IPS-20b (cell line): ENCODE data around the gene KLK1.
A peak's percentile ranks its signal among the peaks of the same experiment; 100 is the strongest.
"Not testable (repeated sequence)": the region's sequence is repeated elsewhere in the genome, so short reads cannot be mapped to it uniquely, and the experiment has no call there.

ENCODE experiments used
- H3K27ac ChIP-seq: one replicate; pipeline ENCODE4 v1.5.1; 2013; ENCODE audit warnings: low read length
- H3K27me3 ChIP-seq: 2 replicates; pipeline ENCODE4 v1.6.1; 2013; ENCODE audit warnings: mild to moderate bottlenecking, low read length, inconsistent platforms; ENCODE audit not compliant: insufficient read depth
- H3K36me3 ChIP-seq: 2 replicates; pipeline ENCODE4 v1.6.1; 2013; ENCODE audit warnings: low read depth, mild to moderate bottlenecking, inconsistent platforms, low read length, moderate library complexity; ENCODE audit not compliant: insufficient read depth
- H3K4me1 ChIP-seq: 2 replicates; pipeline ENCODE4 v1.6.1; 2013; ENCODE audit warnings: mild to moderate bottlenecking, control low read depth, inconsistent platforms, low read length, moderate library complexity; ENCODE audit not compliant: insufficient read depth
- H3K4me3 ChIP-seq: 2 replicates; pipeline ENCODE4 v1.5.1; 2013; ENCODE audit warnings: mild to moderate bottlenecking, low read length, inconsistent platforms
- H3K9ac ChIP-seq: 2 replicates; pipeline ENCODE4 v1.6.1; 2013; ENCODE audit warnings: low read depth, mild to moderate bottlenecking, inconsistent platforms, low read length, moderate library complexity
- H3K9me3 ChIP-seq: 2 replicates; pipeline ENCODE4 v1.6.1; 2013; ENCODE audit warnings: mild to moderate bottlenecking, low read depth, low read length, inconsistent platforms; ENCODE audit not compliant: insufficient read depth

KLK1 gene

GRCh38 chr19:50780753-50781435 lies 42.7 kb downstream of the KLK1 start:
- peaks cover 47% of the 10 kb centered on the region for H3K27me3 ChIP-seq
- H3K4me3 ChIP-seq, result no peak overlapping the region
- H3K27ac ChIP-seq, result no peak overlapping the region
- H3K9ac ChIP-seq, result no peak overlapping the region
- peaks cover 22% of the 10 kb centered on the region for H3K9me3 ChIP-seq
- H3K36me3 ChIP-seq, result no peaks in the 10 kb centered on the region
- no peaks in the 10 kb centered on the region; the same call in 1 of the 2 replicates for H3K4me1 ChIP-seq

DNA sequence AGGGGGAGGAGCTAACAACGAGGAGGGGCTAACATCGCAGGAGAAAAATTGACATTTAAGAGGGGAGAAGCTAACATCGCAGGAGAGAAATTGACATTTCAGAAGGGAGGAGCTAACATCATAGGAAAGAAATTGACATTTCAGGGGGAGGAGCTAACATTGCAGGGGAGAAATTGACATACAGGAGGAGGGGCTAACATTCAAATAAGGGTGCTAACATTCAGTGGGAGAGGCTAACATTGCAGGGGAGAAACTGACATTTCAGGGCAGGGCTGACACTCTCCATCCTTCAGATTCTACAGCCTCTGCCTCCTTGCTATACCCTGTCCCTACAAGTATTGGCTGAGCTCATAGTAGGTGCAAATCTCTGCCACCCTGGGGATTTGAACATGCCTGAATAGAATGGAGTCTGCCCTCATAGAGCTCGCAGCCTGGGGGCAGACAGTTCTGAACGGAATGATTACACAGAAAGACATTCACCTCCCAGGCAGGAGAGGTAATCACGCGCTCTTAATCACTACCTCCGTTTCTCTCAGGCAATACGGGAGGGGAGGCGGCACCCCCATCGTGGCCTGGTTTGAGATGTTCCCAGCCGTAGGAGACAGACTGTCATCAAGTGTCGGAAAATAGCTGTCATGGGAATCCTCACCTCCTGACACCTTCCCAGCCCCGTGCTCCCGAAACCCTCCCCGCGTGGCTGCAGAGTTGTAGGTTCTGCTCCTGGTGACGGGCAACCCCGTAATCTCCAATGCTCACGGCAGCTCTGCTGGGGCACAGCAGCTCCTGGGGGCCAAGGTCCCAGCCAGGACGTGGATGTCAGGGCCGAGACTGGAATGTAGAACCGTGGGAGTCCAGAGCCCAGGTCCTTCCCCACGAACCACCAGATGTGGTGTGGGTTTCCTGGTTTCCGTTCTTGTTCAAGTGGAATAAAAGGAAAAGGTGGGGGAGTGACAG lies 43.8 kb downstream of the KLK1 start:
- Histone ChIP-seq H3K4me1 (no peaks in the 10 kb centered on the region; the same call in 1 of the 2 replicates), H3K36me3 (no peaks in the 10 kb centered on the region), H3K27ac (no peak overlapping the region), H3K4me3 (no peak overlapping the region), H3K27me3 (peaks cover 53% of the 10 kb centered on the region), H3K9ac (no peak overlapping the region), H3K9me3 (peaks cover 25% of the 10 kb centered on the region)

DNA sequence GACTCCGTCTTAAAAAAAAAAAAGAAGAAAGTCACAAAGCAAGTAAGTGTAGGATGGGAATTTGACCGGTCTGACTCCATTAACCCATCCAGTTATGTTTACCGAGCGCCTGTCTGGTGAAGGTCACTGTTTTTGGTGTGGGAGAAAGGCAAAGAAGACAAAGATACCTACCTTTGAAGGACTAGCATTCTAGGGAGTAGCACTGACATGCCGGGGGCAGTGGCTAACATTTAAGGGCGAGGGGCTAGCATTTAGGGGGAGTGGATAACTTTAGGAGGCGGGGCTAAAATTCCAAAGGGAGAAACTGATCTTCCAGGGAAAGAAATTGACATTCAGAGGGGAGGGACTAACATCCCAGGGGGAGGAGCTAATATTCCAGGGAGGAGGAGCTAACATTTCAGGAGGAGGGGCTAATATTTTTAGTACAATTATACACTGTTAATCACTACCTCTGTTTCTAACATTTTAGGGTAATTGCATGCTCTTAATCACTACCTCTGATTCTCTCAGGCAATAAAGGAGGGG lies 44.6 kb downstream of the KLK1 start:
- Histone ChIP-seq H3K36me3 (no peaks in the 10 kb centered on the region), H3K4me3 (no peak overlapping the region), H3K4me1 (no peaks in the 10 kb centered on the region; the same call in 1 of the 2 replicates), H3K9me3 (peaks cover 26% of the 10 kb centered on the region; the same call in 1 of the 2 replicates), H3K27ac (no peak overlapping the region), H3K27me3 (peaks cover 53% of the 10 kb centered on the region), H3K9ac (no peak overlapping the region)

GRCh38 chr19:50777830-50778303 lies 45.7 kb downstream of the KLK1 start:
- Histone ChIP-seq H3K27ac (no peak overlapping the region), H3K9me3 (peaks cover 31% of the 10 kb centered on the region; the same call in 1 of the 2 replicates), H3K27me3 (peaks cover 53% of the 10 kb centered on the region), H3K4me1 (no peaks in the 10 kb centered on the region; the same call in 1 of the 2 replicates), H3K36me3 (no peaks in the 10 kb centered on the region), H3K9ac (no peak overlapping the region), H3K4me3 (peak overlapping the region; percentile 1; the same call in 1 of the 2 replicates)

- H3K4me3 ChIP-seq, result no peak overlapping the region
- H3K9ac ChIP-seq, result no peak overlapping the region
- H3K9me3 ChIP-seq, result peaks cover 35% of the 10 kb centered on the region; the same call in 1 of the 2 replicates
- H3K36me3 ChIP-seq, result no peaks in the 10 kb centered on the region
- peaks cover 53% of the 10 kb centered on the region for H3K27me3 ChIP-seq
- no peaks in the 10 kb centered on the region; the same call in 1 of the 2 replicates for H3K4me1 ChIP-seq
- H3K27ac ChIP-seq, result no peak overlapping the region
Observed at GRCh38 chr19:50777261-50777660, 46.3 kb downstream of the KLK1 start.

DNA sequence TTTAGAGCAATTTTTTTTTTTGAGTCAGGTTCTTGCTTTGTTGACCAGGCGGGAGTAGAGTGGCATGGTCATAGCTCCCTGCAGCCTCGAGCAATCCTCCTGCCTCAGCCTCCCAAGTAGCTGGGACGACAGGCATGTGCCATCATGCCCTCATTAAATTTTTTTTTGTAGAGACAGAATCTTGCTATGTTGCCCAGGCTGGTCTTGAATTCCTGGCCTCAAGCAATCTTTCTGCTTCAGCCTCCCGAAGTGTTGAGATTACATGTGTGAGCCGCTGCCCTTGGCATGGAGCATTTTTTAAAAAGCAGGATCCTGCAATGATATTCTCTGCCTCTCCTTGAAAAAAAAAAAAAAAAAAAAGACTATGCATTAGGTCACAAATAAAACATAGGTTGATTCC lies 47.5 kb downstream of the KLK1 start:
- Histone ChIP-seq H3K9me3 (peaks cover 36% of the 10 kb centered on the region; the same call in 1 of the 2 replicates), H3K4me1 (no peaks in the 10 kb centered on the region; the same call in 1 of the 2 replicates), H3K27me3 (peaks cover 52% of the 10 kb centered on the region), H3K4me3 (no peak overlapping the region), H3K36me3 (no peaks in the 10 kb centered on the region), H3K9ac (no peak overlapping the region), H3K27ac (no peak overlapping the region)

DNA sequence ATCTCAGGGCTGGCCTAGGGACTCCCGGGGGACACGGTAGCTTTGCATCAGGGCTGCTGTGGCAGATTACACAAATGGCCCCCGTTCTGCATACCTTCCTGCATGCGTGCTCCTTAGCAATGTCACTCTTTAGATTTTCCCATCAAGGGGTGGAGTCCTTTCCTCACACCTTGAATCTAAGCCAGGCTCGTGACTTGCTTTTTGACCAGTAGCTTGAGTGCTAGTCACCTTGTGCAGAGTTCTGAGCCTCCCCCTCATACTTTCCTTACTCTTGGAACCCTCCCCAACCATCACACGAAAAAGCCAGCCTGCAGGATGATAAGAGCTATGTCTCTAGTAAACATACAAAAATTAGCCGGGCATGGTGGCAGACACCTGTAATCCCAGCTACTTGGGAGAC lies 50.1 kb downstream of the KLK1 start:
- peaks cover 25% of the 10 kb centered on the region for H3K27me3 ChIP-seq
- not testable (repeated sequence) for H3K27ac ChIP-seq

DNA sequence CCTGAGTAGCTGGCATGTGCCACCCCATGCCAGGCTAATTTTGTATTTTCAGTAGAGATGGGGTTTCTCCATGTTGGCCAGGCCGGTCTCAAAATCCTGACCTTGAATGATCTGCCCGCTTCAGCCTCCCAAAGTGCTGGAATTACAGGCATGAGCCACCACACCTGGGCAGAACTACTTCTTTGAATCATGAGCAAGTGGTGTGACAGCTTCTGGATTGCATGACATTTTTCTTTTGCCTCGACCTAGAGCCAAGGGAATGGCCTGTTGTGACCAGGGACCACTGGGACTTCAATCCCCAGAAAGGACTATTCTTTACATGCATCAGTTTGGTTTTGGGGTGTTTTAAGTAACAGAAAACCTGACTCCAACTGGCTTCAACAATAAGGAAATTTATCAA lies 50.7 kb downstream of the KLK1 start:
- H3K36me3 ChIP-seq, H3K4me3 ChIP-seq, H3K9ac ChIP-seq, H3K27ac ChIP-seq, H3K4me1 ChIP-seq: not testable (repeated sequence)
- Histone ChIP-seq H3K27me3 (peaks cover 20% of the 10 kb centered on the region), H3K9me3 (peaks cover 29% of the 10 kb centered on the region; the same call in 1 of the 2 replicates)

More for the DNA sequence above, 50.1 kb downstream of the KLK1 start:
- peaks cover 29% of the 10 kb centered on the region; the same call in 1 of the 2 replicates for H3K9me3 ChIP-seq
- H3K4me1 ChIP-seq, H3K4me3 ChIP-seq, H3K36me3 ChIP-seq, H3K9ac ChIP-seq: not testable (repeated sequence)

- Histone ChIP-seq H3K9me3 (peaks cover 26% of the 10 kb centered on the region; the same call in 1 of the 2 replicates), H3K9ac (no peak overlapping the region), H3K27me3 (peaks cover 16% of the 10 kb centered on the region), H3K27ac (no peak overlapping the region), H3K4me1 (no peaks in the 10 kb centered on the region), H3K36me3 (no peaks in the 10 kb centered on the region), H3K4me3 (no peak overlapping the region)
Observed at GRCh38 chr19:50772476-50772875, 51.1 kb downstream of the KLK1 start.

DNA sequence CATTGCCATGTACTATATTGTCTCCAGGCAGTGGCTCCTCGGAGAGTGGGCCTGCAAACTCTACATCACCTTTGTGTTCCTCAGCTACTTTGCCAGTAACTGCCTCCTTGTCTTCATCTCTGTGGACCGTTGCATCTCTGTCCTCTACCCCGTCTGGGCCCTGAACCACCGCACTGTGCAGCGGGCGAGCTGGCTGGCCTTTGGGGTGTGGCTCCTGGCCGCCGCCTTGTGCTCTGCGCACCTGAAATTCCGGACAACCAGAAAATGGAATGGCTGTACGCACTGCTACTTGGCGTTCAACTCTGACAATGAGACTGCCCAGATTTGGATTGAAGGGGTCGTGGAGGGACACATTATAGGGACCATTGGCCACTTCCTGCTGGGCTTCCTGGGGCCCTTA lies 52.7 kb downstream of the KLK1 start:
- Histone ChIP-seq H3K9ac (no peak overlapping the region), H3K27ac (no peak overlapping the region), H3K36me3 (no peaks in the 10 kb centered on the region), H3K27me3 (peaks cover 6% of the 10 kb centered on the region), H3K4me1 (no peaks in the 10 kb centered on the region), H3K9me3 (peaks cover 24% of the 10 kb centered on the region; the same call in 1 of the 2 replicates), H3K4me3 (no peak overlapping the region)

GRCh38 chr19:50770164-50770563 lies 53.4 kb downstream of the KLK1 start, which contains the start of gene GPR32:
GPR32 (plus strand) TSS chr19:50770464; CDS start chr19:50770601, 137 bp downstream.
- H3K36me3 ChIP-seq, H3K9ac ChIP-seq, H3K4me3 ChIP-seq, H3K27me3 ChIP-seq, H3K27ac ChIP-seq, H3K4me1 ChIP-seq: not testable (repeated sequence)
- peaks cover 21% of the 10 kb centered on the region; the same call in 1 of the 2 replicates for H3K9me3 ChIP-seq
